CD14-positive monocyte (primary cell): Measurements from ENCODE around the gene TRPM6. TPM values are rescaled to one million over a fixed set of nuclear protein-coding genes. Genes with fewer than 3 reads are reported as not detected.

Experiments
- DNase-seq, 3 donors: peaks; one replicate each; pipeline ENCODE4 v3.0.0-alpha.2; 2011 to 2022
- H2AFZ ChIP-seq: 2 replicates; pipeline ENCODE4 v1.6.0; 2012; ENCODE audit warnings: mild to moderate bottlenecking, low read depth, low read length, inconsistent platforms; ENCODE audit not compliant: insufficient read depth, poor library complexity, severe bottlenecking
- H3K27ac ChIP-seq, 2 donors: 1 replicate in 1 of 2; 2 replicates in 1 of 2; pipeline ENCODE4 v1.5.1; 2012 to 2013; ENCODE audit warnings: low read length in 2 of 2, control low read depth in 1 of 2, inconsistent platforms in 1 of 2, low read depth in 1 of 2, mild to moderate bottlenecking in 1 of 2
- H3K27me3 ChIP-seq, 2 donors: one replicate each; pipeline versions ENCODE4 v1.6.0 to v1.6.1; 2011 to 2013; ENCODE audit warnings: low read length in 2 of 2; ENCODE audit not compliant: control insufficient read depth in 2 of 2, insufficient read depth in 2 of 2
- H3K36me3 ChIP-seq, 2 donors: replicated peaks in 1 of 2; 1 replicate in 1 of 2; 2 replicates in 1 of 2; pipeline versions ENCODE4 v1.5.1 to v1.6.1; 2012 to 2013; ENCODE audit warnings: low read length in 2 of 2, control low read depth in 1 of 2, inconsistent platforms in 1 of 2, mild to moderate bottlenecking in 1 of 2; ENCODE audit not compliant: insufficient read depth in 2 of 2, control insufficient read depth in 1 of 2
- H3K4me1 ChIP-seq, 2 donors: 1 replicate in 1 of 2; 2 replicates in 1 of 2; pipeline versions ENCODE4 v1.5.1 to v1.6.1; 2012 to 2013; ENCODE audit warnings: low read length in 2 of 2, control low read depth in 1 of 2, inconsistent platforms in 1 of 2, mild to moderate bottlenecking in 1 of 2, moderate library complexity in 1 of 2; ENCODE audit not compliant: insufficient read depth in 2 of 2, control insufficient read depth in 1 of 2
- H3K4me2 ChIP-seq: replicated peaks from 2 replicates; pipeline ENCODE3; 2012; ENCODE audit warnings: low read length, moderate library complexity, mild to moderate bottlenecking; ENCODE audit not compliant: poor library complexity, severe bottlenecking; ENCODE audit errors: extremely low read depth
- H3K4me3 ChIP-seq, 3 experiments: fragments of 200-600 bp in 1 of 3; sonication (generic) in 1 of 3; replicated peaks in 1 of 3; 1 replicate in 2 of 3; 2 replicates in 1 of 3; pipeline ENCODE4 v1.5.1; 2011 to 2013; ENCODE audit warnings: low read length in 3 of 3, mild to moderate bottlenecking in 3 of 3, control low read depth in 2 of 3, low read depth in 2 of 3, inconsistent platforms in 1 of 3, moderate library complexity in 1 of 3
- H3K79me2 ChIP-seq: 2 replicates; pipeline ENCODE4 v1.6.0; 2012; ENCODE audit warnings: mild to moderate bottlenecking, control low read depth, inconsistent platforms, low read length, moderate library complexity; ENCODE audit not compliant: insufficient read depth
- H3K9ac ChIP-seq: 2 replicates; pipeline ENCODE4 v1.6.0; 2017; ENCODE audit warnings: low read length, mild to moderate bottlenecking; ENCODE audit not compliant: insufficient read depth, poor library complexity, severe bottlenecking
- H3K9me3 ChIP-seq, 2 donors: replicated peaks in 1 of 2; 1 replicate in 1 of 2; 2 replicates in 1 of 2; pipeline versions ENCODE4 v1.5.1 to v1.6.1; 2012 to 2013; ENCODE audit warnings: low read length in 2 of 2, control low read depth in 1 of 2; ENCODE audit not compliant: control insufficient read depth in 1 of 2, insufficient read depth in 1 of 2
- H4K20me1 ChIP-seq: 2 replicates; pipeline ENCODE4 v1.6.0; 2012; ENCODE audit warnings: mild to moderate bottlenecking, low read length, control low read depth, moderate library complexity; ENCODE audit not compliant: insufficient read depth
- H3K27ac Mint-ChIP-seq, 7 donors: one replicate each; pipeline ENCODE4 v1.8.0; 2020; ENCODE audit warnings: mild to moderate bottlenecking in 7 of 7, mixed read lengths in 7 of 7, moderate library complexity in 6 of 7, inconsistent platforms in 2 of 7
- H3K27me3 Mint-ChIP-seq, 3 donors: one replicate each; pipeline ENCODE4 v1.8.0; 2021 to 2022; ENCODE audit warnings: low read depth in 3 of 3, mild to moderate bottlenecking in 3 of 3, mixed read lengths in 3 of 3, moderate library complexity in 3 of 3, inconsistent platforms in 1 of 3
- H3K36me3 Mint-ChIP-seq, 2 donors: one replicate each; pipeline ENCODE4 v1.8.0; 2020; ENCODE audit warnings: mixed read lengths in 2 of 2, inconsistent platforms in 1 of 2, mild to moderate bottlenecking in 1 of 2
- H3K4me1 Mint-ChIP-seq: one replicate; pipeline ENCODE4 v1.8.0; 2020; ENCODE audit warnings: mild to moderate bottlenecking, mixed read lengths
- H3K4me3 Mint-ChIP-seq, 2 donors: one replicate each; pipeline ENCODE4 v1.8.0; 2020; ENCODE audit warnings: mild to moderate bottlenecking in 2 of 2, mixed read lengths in 2 of 2, moderate library complexity in 1 of 2
- H3K9me3 Mint-ChIP-seq, 7 donors: one replicate each; pipeline ENCODE4 v1.8.0; 2020 to 2022; ENCODE audit warnings: mixed read lengths in 7 of 7, mild to moderate bottlenecking in 6 of 7, moderate library complexity in 6 of 7, inconsistent platforms in 2 of 7
- WGBS: methylation state at CpG from one replicate; pipeline ENCODE4 v1.1.5; 2013; ENCODE audit warnings: missing lambda C conversion rate; ENCODE audit not compliant: insufficient coverage; 5-methylcytosine and 5-hydroxymethylcytosine counted together
- intact Hi-C, 2 donors: fragments of 100-400 bp; cut with micrococcal nuclease; formaldehyde crosslinking; loops; one replicate each; pipeline versions ENCODE4 v1.15.0 to v1.15.1; 2023
- polyA plus RNA-seq, 3 donors: library from polyadenylated mRNA; depleted of rRNA in 1 of 3; unstranded in 2 of 3; stranded (reverse) in 1 of 3; fragments of 300-500 nt in 2 of 3; fragments of >200 nt in 1 of 3; fragmentation: Illumina TruSeq in 2 of 3; gene quantifications; 1 replicate in 2 of 3; 2 replicates in 1 of 3; pipeline ENCODE4 v1.2.3, GENCODE V29; 2012 to 2021
- TF ChIP-seq, protein P1 (sequence below): fragments of 200-600 bp; IDR thresholded peaks from one replicate; pipeline ENCODE4 v1.8.0; 2022; ENCODE audit warnings: antibody characterized with exemption, mild to moderate bottlenecking

TRPM6 gene
- polyA plus RNA-seq, 3 donors: not detected

DNA sequence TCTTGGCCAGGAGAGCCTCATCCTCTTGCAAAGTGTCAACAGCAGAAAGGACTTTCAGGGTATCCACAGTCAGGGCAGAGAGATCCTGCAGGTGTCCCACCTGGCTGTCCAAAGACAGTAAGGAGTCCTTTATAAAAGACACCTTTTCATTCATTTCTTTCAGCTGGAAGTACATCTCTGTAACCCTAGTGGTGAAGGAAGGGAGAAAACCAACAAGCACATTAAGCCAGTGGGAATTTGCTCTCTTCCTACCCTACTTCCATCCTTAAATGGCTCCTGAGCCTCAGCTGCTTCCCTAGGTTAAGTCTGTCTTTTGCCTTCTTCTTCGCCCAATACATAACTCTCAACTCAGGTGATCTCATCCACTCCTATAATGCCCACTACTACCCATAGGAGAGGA is 124.8 kb downstream of the TRPM6 start:
- no peak overlapping the region for H3K9ac ChIP-seq
- TF ChIP-seq, protein P1, sequence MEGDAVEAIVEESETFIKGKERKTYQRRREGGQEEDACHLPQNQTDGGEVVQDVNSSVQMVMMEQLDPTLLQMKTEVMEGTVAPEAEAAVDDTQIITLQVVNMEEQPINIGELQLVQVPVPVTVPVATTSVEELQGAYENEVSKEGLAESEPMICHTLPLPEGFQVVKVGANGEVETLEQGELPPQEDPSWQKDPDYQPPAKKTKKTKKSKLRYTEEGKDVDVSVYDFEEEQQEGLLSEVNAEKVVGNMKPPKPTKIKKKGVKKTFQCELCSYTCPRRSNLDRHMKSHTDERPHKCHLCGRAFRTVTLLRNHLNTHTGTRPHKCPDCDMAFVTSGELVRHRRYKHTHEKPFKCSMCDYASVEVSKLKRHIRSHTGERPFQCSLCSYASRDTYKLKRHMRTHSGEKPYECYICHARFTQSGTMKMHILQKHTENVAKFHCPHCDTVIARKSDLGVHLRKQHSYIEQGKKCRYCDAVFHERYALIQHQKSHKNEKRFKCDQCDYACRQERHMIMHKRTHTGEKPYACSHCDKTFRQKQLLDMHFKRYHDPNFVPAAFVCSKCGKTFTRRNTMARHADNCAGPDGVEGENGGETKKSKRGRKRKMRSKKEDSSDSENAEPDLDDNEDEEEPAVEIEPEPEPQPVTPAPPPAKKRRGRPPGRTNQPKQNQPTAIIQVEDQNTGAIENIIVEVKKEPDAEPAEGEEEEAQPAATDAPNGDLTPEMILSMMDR: no peak
- WGBS: 100% methylated on average over 1 of the region's 1 CpG
- Mint-ChIP-seq H3K4me1 (peaks cover 3% of the 10 kb centered on the region), H3K9me3 (no peaks in the 10 kb centered on the region), H3K36me3 (no peaks in the 10 kb centered on the region), H3K4me3 (no peak overlapping the region), H3K27me3 (peaks cover 0 to 3% (median 0%) of the 10 kb centered on the region in 3 donors), H3K27ac (no peak overlapping the region)
- H3K4me2 ChIP-seq: no peak overlapping the region
- no peaks in the 10 kb centered on the region for H4K20me1 ChIP-seq
- H3K4me1 ChIP-seq: no peaks in the 10 kb centered on the region
- H2AFZ ChIP-seq: no peak overlapping the region
- intact Hi-C loops: no loop called here
- DNase-seq: no peak
- H3K27me3 ChIP-seq: no peaks in the 10 kb centered on the region
- no peaks in the 10 kb centered on the region for H3K79me2 ChIP-seq
- no peak overlapping the region for H3K4me3 ChIP-seq
- H3K36me3 ChIP-seq: no peaks in the 10 kb centered on the region
- no peaks in the 10 kb centered on the region for H3K9me3 ChIP-seq
- H3K27ac ChIP-seq: no peak overlapping the region

- Histone ChIP-seq H3K4me2 (no peak overlapping the region), H4K20me1 (no peaks in the 10 kb centered on the region), H3K9me3 (no peaks in the 10 kb centered on the region), H3K79me2 (no peaks in the 10 kb centered on the region), H3K36me3 (no peaks in the 10 kb centered on the region), H3K27ac (no peak overlapping the region), H3K9ac (no peak overlapping the region), H2AFZ (no peak overlapping the region), H3K4me1 (no peaks in the 10 kb centered on the region), H3K27me3 (no peaks in the 10 kb centered on the region), H3K4me3 (no peak overlapping the region)
- Mint-ChIP-seq H3K4me3 (no peak overlapping the region), H3K4me1 (no peaks in the 10 kb centered on the region), H3K36me3 (no peaks in the 10 kb centered on the region), H3K27me3 (peaks cover 2 to 4% (median 2%) of the 10 kb centered on the region in 3 donors), H3K9me3 (peaks cover 0 to 2% (median 0%) of the 10 kb centered on the region in 7 donors), H3K27ac (no peak overlapping the region)
- WGBS: no CpG with 5 or more reads among the region's 3 CpGs
- TF ChIP-seq, protein P1: no peak
- intact Hi-C loops: no loop called here
- DNase-seq: no peak
Measured at GRCh38 chr9:74760031-74760700, 127.6 kb downstream of the TRPM6 start.
